H1 (cell line): ENCODE data around the gene TTBK1. TPM values are rescaled to one million over a fixed set of nuclear protein-coding genes. Genes with fewer than 3 reads are reported as not detected.

Experiments
- CTCF ChIA-PET: fragments of 300-600 bp; sonication (Branson Sonifier 250); formaldehyde crosslinking; loops from one replicate; lab custom pipeline; 2021; ENCODE audit not compliant: partially characterized antibody; lab: Charles Lee
- POLR2A ChIA-PET: fragments of 300-600 bp; sonication (Branson Sonifier 250); formaldehyde crosslinking; loops from one replicate; lab custom pipeline; 2021; ENCODE audit warnings: inconsistent platforms; ENCODE audit not compliant: partially characterized antibody; lab: Charles Lee
- DNase-seq, 2 experiments: peaks; one replicate each; pipeline versions ENCODE4 v3.0.0 to v3.0.0-alpha.2; 2010 to 2022; ENCODE audit warnings: low spot score in 2 of 2, low read depth in 1 of 2, mixed read lengths in 1 of 2
- FAIRE-seq: peaks from 2 replicates; lab custom pipeline; 2011; peaks lifted over from hg19 to GRCh38; lab: Jason Lieb, UNC
- H2AFZ ChIP-seq: 2 replicates; pipeline ENCODE4 v1.8.1; 2012; ENCODE audit warnings: low read length, inconsistent platforms
- H2AK5ac ChIP-seq: 2 replicates; pipeline ENCODE4 v1.6.1; 2013; ENCODE audit warnings: low read depth, low read length
- H2BK120ac ChIP-seq: replicated peaks from 2 replicates; pipeline ENCODE3; 2013; ENCODE audit warnings: low read depth, low read length, inconsistent platforms
- H2BK12ac ChIP-seq: 2 replicates; pipeline ENCODE4 v1.6.1; 2013; ENCODE audit warnings: low read depth, low read length
- H2BK15ac ChIP-seq: 2 replicates; pipeline ENCODE4 v1.6.1; 2013; ENCODE audit warnings: low read length
- H2BK20ac ChIP-seq: 2 replicates; pipeline ENCODE4 v1.6.1; 2013; ENCODE audit warnings: low read length
- H2BK5ac ChIP-seq: 2 replicates; pipeline ENCODE4 v1.6.1; 2013; ENCODE audit warnings: low read depth, low read length
- H3K14ac ChIP-seq: 2 replicates; pipeline ENCODE4 v1.6.1; 2013; ENCODE audit warnings: inconsistent platforms; ENCODE audit not compliant: insufficient read length
- H3K18ac ChIP-seq: 2 replicates; pipeline ENCODE4 v1.6.1; 2013; ENCODE audit warnings: low read length; ENCODE audit errors: extremely low read depth
- H3K23ac ChIP-seq: 2 replicates; pipeline ENCODE4 v1.6.1; 2013; ENCODE audit warnings: inconsistent platforms; ENCODE audit not compliant: insufficient read length
- H3K23me2 ChIP-seq: 2 replicates; pipeline ENCODE4 v1.6.1; 2013; ENCODE audit warnings: low read depth, low read length
- H3K27ac ChIP-seq: 2 replicates; pipeline ENCODE4 v1.6.1; 2011; ENCODE audit warnings: low read depth, low read length, inconsistent platforms
- H3K27me3 ChIP-seq, 4 experiments: replicated peaks in 1 of 4; 1 replicate in 1 of 4; 2 replicates in 3 of 4; pipeline versions ENCODE4 v1.6.1 to v1.8.1; 2011 to 2013; ENCODE audit warnings: low read length in 3 of 4, mild to moderate bottlenecking in 3 of 4, inconsistent platforms in 2 of 4, mixed read lengths in 2 of 4, moderate library complexity in 1 of 4; ENCODE audit not compliant: control insufficient read depth in 3 of 4, insufficient read depth in 3 of 4; ENCODE audit errors: extremely low read depth in 1 of 4
- H3K36me3 ChIP-seq, 4 experiments: 2 replicates each; pipeline versions ENCODE4 v1.6.1 to v1.8.1; 2011 to 2013; ENCODE audit warnings: mild to moderate bottlenecking in 4 of 4, low read length in 3 of 4, moderate library complexity in 2 of 4, control low read depth in 1 of 4, inconsistent platforms in 1 of 4; ENCODE audit not compliant: insufficient read depth in 4 of 4, control insufficient read depth in 2 of 4
- H3K4ac ChIP-seq: replicated peaks from 2 replicates; pipeline ENCODE3; 2013; ENCODE audit warnings: low read length, low read depth, mixed read lengths, inconsistent platforms; ENCODE audit not compliant: insufficient read length
- H3K4me1 ChIP-seq, 4 experiments: replicated peaks in 1 of 4; 1 replicate in 1 of 4; 2 replicates in 3 of 4; pipeline versions ENCODE4 v1.6.1 to v1.8.1; 2011 to 2013; ENCODE audit warnings: low read length in 3 of 4, inconsistent platforms in 2 of 4, mixed read lengths in 1 of 4; ENCODE audit not compliant: insufficient read depth in 4 of 4, control insufficient read depth in 3 of 4
- H3K4me2 ChIP-seq, 2 experiments: 2 replicates each; pipeline versions ENCODE4 v1.6.1 to v1.8.1; 2011 to 2013; ENCODE audit warnings: low read depth in 2 of 2, low read length in 2 of 2, control low read depth in 1 of 2, inconsistent platforms in 1 of 2, mild to moderate bottlenecking in 1 of 2; ENCODE audit not compliant: insufficient read depth in 1 of 2
- H3K4me3 ChIP-seq, 4 experiments: fragments of 200-600, 300-600 bp in 1 of 4; sonication (generic), shearing (Covaris generic), sonication (Bioruptor Twin) in 1 of 4; 2 replicates each; pipeline versions ENCODE4 v1.5.1 to v1.8.1; 2011 to 2016; ENCODE audit warnings: low read length in 4 of 4, low read depth in 3 of 4, control low read depth in 2 of 4, inconsistent platforms in 2 of 4, mild to moderate bottlenecking in 2 of 4, mixed read lengths in 1 of 4, moderate library complexity in 1 of 4; ENCODE audit not compliant: insufficient read depth in 2 of 4; ENCODE audit errors: extremely low read depth in 1 of 4
- H3K56ac ChIP-seq: replicated peaks from 2 replicates; pipeline ENCODE3; 2013; ENCODE audit warnings: low read depth, mild to moderate bottlenecking, mixed read lengths, low read length, inconsistent platforms; ENCODE audit not compliant: insufficient read length
- H3K79me1 ChIP-seq: 2 replicates; pipeline ENCODE4 v1.6.1; 2013; ENCODE audit warnings: low read depth, low read length, control low read depth
- H3K79me2 ChIP-seq, 2 experiments: 2 replicates each; pipeline versions ENCODE4 v1.6.1 to v1.8.1; 2012 to 2013; ENCODE audit warnings: low read length in 2 of 2, mild to moderate bottlenecking in 2 of 2, inconsistent platforms in 1 of 2; ENCODE audit not compliant: insufficient read depth in 2 of 2, control insufficient read depth in 1 of 2
- H3K9ac ChIP-seq, 4 experiments: replicated peaks in 1 of 4; 1 replicate in 1 of 4; 2 replicates in 3 of 4; pipeline versions ENCODE4 v1.6.1 to v1.8.1; 2011 to 2013; ENCODE audit warnings: low read depth in 3 of 4, low read length in 3 of 4, control low read depth in 2 of 4, mild to moderate bottlenecking in 2 of 4, moderate library complexity in 2 of 4, inconsistent platforms in 1 of 4; ENCODE audit errors: extremely low read depth in 1 of 4
- H3K9me3 ChIP-seq, 2 experiments: 2 replicates each; pipeline versions ENCODE4 v1.6.1 to v1.8.1; 2012 to 2013; ENCODE audit warnings: mild to moderate bottlenecking in 2 of 2, moderate library complexity in 2 of 2, control low read depth in 1 of 2, inconsistent platforms in 1 of 2, low read depth in 1 of 2, low read length in 1 of 2, mixed read lengths in 1 of 2; ENCODE audit not compliant: insufficient read depth in 2 of 2
- H4K20me1 ChIP-seq, 2 experiments: replicated peaks in 1 of 2; 2 replicates each; pipeline versions ENCODE3 to v1.8.1; 2011 to 2013; ENCODE audit warnings: inconsistent platforms in 2 of 2, low read length in 2 of 2, mild to moderate bottlenecking in 1 of 2; ENCODE audit not compliant: insufficient read depth in 2 of 2, control insufficient read depth in 1 of 2
- H4K5ac ChIP-seq: 2 replicates; pipeline ENCODE4 v1.6.1; 2013; ENCODE audit warnings: low read length, low read depth, mixed read lengths, inconsistent platforms; ENCODE audit not compliant: insufficient read length
- H4K8ac ChIP-seq: 2 replicates; pipeline ENCODE4 v1.8.0; 2013; ENCODE audit warnings: mild to moderate bottlenecking, moderate library complexity, low read length, inconsistent platforms; ENCODE audit not compliant: insufficient read depth; ENCODE audit errors: extremely low read depth
- H4K91ac ChIP-seq: replicated peaks from 2 replicates; pipeline ENCODE3; 2013; ENCODE audit warnings: low read length, mixed read lengths, inconsistent platforms; ENCODE audit not compliant: insufficient read length
- ASH2L ChIP-seq: fragments of 200-600, 300-600 bp; sonication (generic); IDR thresholded peaks from one replicate; pipeline ENCODE4 v1.7.1; 2017; ENCODE audit warnings: low read length
- CEBPB ChIP-seq: IDR thresholded peaks from 2 replicates; pipeline ENCODE4 v1.6.1; 2012; ENCODE audit warnings: low read depth, low read length
- EGR1 ChIP-seq: IDR thresholded peaks from 2 replicates; pipeline ENCODE4 v1.6.1; 2011; ENCODE audit warnings: low read depth, low read length, borderline replicate concordance
- MAFK ChIP-seq: IDR thresholded peaks from 2 replicates; pipeline ENCODE4 v1.6.1; 2012; ENCODE audit warnings: low read depth, mild to moderate bottlenecking, improper control_type of control experiment, low read length
- POLR2A ChIP-seq, 2 experiments: IDR thresholded peaks; 1 replicate in 1 of 2; 2 replicates in 1 of 2; pipeline ENCODE4 v1.6.1; 2011; ENCODE audit warnings: low read depth in 2 of 2, low read length in 2 of 2, mild to moderate bottlenecking in 2 of 2; ENCODE audit errors: control extremely low read depth in 1 of 2
- RAD21 ChIP-seq, 2 experiments: IDR thresholded peaks in 1 of 2; conservative IDR thresholded peaks in 1 of 2; 2 replicates each; pipeline ENCODE4 v1.6.1; 2011; ENCODE audit warnings: low read depth in 2 of 2, low read length in 2 of 2, improper control_type of control experiment in 1 of 2, inconsistent platforms in 1 of 2, mild to moderate bottlenecking in 1 of 2, moderate library complexity in 1 of 2
- SIX5 ChIP-seq: IDR thresholded peaks from 2 replicates; pipeline ENCODE4 v1.6.1; 2011; ENCODE audit warnings: mild to moderate bottlenecking, low read depth, low read length
- SP2 ChIP-seq: IDR thresholded peaks from 2 replicates; pipeline ENCODE4 v1.6.1; 2012; ENCODE audit warnings: mild to moderate bottlenecking, low read length, inconsistent platforms
- TAF1 ChIP-seq: IDR thresholded peaks from 2 replicates; pipeline ENCODE4 v1.6.1; 2011; ENCODE audit warnings: mild to moderate bottlenecking, low read depth, low read length
- TAF7 ChIP-seq: optimal IDR thresholded peaks from 2 replicates; pipeline ENCODE3; 2011; ENCODE audit warnings: low read depth, mild to moderate bottlenecking, inconsistent platforms, low read length, moderate library complexity, borderline replicate concordance
- TEAD4 ChIP-seq: IDR thresholded peaks from 2 replicates; pipeline ENCODE4 v1.6.1; 2012; ENCODE audit warnings: low read depth, low read length, inconsistent platforms, mixed read lengths
- WGBS, 2 experiments: shearing (Covaris generic) in 1 of 2; methylation state at CpG; one replicate each; pipeline versions ENCODE4 v1.1.6 to v1.1.7; 2013 to 2015; ENCODE audit warnings: low lambda C conversion rate in 2 of 2, mixed read lengths in 2 of 2, inconsistent platforms in 1 of 2, low coverage in 1 of 2, missing lambda C conversion rate in 1 of 2; ENCODE audit not compliant: insufficient replicate concordance in 2 of 2, insufficient coverage in 1 of 2, insufficient read length in 1 of 2; ENCODE audit errors: extremely low coverage in 1 of 2, missing lambda C conversion rate in 1 of 2; 5-methylcytosine and 5-hydroxymethylcytosine counted together
- polyA plus RNA-seq, 7 experiments: library from polyadenylated mRNA; depleted of rRNA in 3 of 7; stranded (reverse) in 5 of 7; unstranded in 2 of 7; fragments of >200 nt in 5 of 7; fragments of 200-250 nt in 2 of 7; gene quantifications; 1 replicate in 5 of 7; 2 replicates in 1 of 7; 4 replicates in 1 of 7; pipeline versions ENCODE4 v1.2.1 to v1.2.3, GENCODE V29; 2011 to 2013; ENCODE audit warnings: missing spikeins in 2 of 7, mixed read lengths in 2 of 7
- total RNA-seq: library from RNA; stranded (reverse); fragmentation: NEBNext Ultra II Directional; extraction: Animal tissue kit (Norgen Biotek cat#: 25700); gene quantifications from 2 replicates; pipeline ENCODE4 v1.2.1, GENCODE V29; 2021
- TF ChIP-seq, protein P1 (sequence below): IDR thresholded peaks from 2 replicates; pipeline ENCODE4 v1.6.1; 2011; ENCODE audit warnings: low read length, improper control_type of control experiment

The TTBK1 gene
- total and polyA plus RNA-seq, 2 of the 8 experiments (the other 6 are each of a cell fraction or from before 2014, with no cell fraction given): 0.53 to 1.6 TPM

DNA sequence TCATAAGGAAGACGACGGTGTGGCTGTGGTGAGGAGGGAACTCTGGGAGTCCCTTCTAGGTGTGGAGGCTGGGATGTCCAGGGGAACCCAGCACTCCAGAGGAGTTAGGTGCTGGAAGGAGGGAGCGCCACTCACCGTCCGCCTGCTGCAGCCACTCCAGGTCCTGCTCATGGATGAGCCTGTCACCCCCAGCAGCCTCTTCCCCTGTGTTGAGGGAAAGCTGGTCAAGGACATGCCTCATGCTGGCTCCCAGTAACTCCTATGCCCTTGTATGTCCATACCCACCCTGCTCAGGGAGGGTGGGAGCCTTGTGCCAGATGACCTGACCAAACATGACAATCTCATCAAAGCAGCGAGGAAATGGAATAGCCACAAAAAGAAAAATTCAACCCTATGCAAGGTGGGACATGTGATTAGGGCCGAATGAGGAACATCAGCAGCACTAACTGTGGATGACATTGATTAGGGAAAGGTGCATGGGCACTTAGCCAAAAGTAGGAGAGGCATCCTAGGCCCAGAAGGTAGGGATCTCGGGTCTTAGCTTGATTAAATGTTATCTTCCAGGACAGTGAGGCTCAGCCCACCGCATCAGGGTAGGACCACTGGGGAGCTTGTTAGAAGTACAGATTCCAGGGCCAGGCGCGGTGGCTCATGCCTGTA lies 17.0 kb upstream of the TTBK1 start:
- Histone ChIP-seq H3K18ac (no peak overlapping the region), H3K9me3 (no peaks in the 10 kb centered on the region), H3K27ac (no peak overlapping the region), H2BK12ac (no peak overlapping the region), H3K4me1 (peaks cover 0 to 7% (median 4%) of the 10 kb centered on the region in 4 experiments; a peak in 5 of 7 replicates), H2BK5ac (0 out of 2 replicates have a peak overlapping the region, but pooled peaks have one; percentile 5), H4K20me1 (peaks cover 2% of the 10 kb centered on the region in 2 experiments), H2BK120ac (no peak overlapping the region), H3K4ac (no peak overlapping the region), H3K23ac (no peak overlapping the region), H3K79me2 (no peaks in the 10 kb centered on the region), H2AK5ac (no peak overlapping the region), H2BK20ac (no peak overlapping the region), H3K14ac (no peak overlapping the region), H2AFZ (no peak overlapping the region), H3K27me3 (peaks cover 3 to 17% (median 15%) of the 10 kb centered on the region in 4 experiments), H3K56ac (no peak overlapping the region), H3K9ac (no peak overlapping the region; a peak in 1 of 7 replicates), H4K8ac (no peak overlapping the region), H3K4me2 (no peak overlapping the region), H3K79me1 (no peaks in the 10 kb centered on the region), H4K5ac (no peak overlapping the region), H2BK15ac (no peak overlapping the region), H3K23me2 (peaks cover 4% of the 10 kb centered on the region; the same call in 1 of the 2 replicates), H4K91ac (no peak overlapping the region), H3K4me3 (no peak overlapping the region), H3K36me3 (no peaks in the 10 kb centered on the region; a peak in 1 of 8 replicates)
- FAIRE-seq (no peak), DNase-seq (no peak)
- ChIA-PET POLR2A (interaction anchor here (0.7 to 2.8 kb wide), 7 partner anchors 11 to 44 kb away, joined by 3 to 16 read pairs (median 3); partner anchors contain the start of gene CUL9), CTCF (interaction anchor here (0.7 to 5.6 kb wide), 4 partner anchors 12 to 271 kb away, joined by 3 to 33 read pairs (median 4); partner anchors contain the start of gene MRPL2)
- WGBS, 2 experiments: 91% methylated on average over 11 of the region's 11 CpGs; no CpG with 5 or more reads in 1 of the 2 experiments
- no peak for TF ChIP-seq TAF7
- no peak for TF ChIP-seq POLR2A (IDR thresholded peaks at IDR 0.05; ENCODE audit: control extremely low read depth in 1 of 2, low read depth in 2 of 2, low read length in 2 of 2)
- no peak for TF ChIP-seq SIX5
- TF ChIP-seq TAF1: no peak
- TF ChIP-seq RAD21 (IDR thresholded peaks at IDR 0.05 in 1 of 2, conservative IDR thresholded peaks at IDR 0.05 in 1 of 2; ENCODE audit: low read depth in 2 of 2, low read length in 2 of 2): no peak
- no peak for TF ChIP-seq SP2
- TF ChIP-seq EGR1: no peak
- no peak for TF ChIP-seq ASH2L
- TF ChIP-seq TEAD4: no peak
- no peak for TF ChIP-seq CEBPB
- TF ChIP-seq, protein P1, sequence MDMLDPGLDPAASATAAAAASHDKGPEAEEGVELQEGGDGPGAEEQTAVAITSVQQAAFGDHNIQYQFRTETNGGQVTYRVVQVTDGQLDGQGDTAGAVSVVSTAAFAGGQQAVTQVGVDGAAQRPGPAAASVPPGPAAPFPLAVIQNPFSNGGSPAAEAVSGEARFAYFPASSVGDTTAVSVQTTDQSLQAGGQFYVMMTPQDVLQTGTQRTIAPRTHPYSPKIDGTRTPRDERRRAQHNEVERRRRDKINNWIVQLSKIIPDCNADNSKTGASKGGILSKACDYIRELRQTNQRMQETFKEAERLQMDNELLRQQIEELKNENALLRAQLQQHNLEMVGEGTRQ: no peak
- TF ChIP-seq MAFK: no peak
